ENCODE results near the gene GRIA3.
"Not testable (repeated sequence)": the region's sequence is repeated elsewhere in the genome, so short reads cannot be mapped to it uniquely, and the experiment has no call there.

Gene GRIA3

DNA sequence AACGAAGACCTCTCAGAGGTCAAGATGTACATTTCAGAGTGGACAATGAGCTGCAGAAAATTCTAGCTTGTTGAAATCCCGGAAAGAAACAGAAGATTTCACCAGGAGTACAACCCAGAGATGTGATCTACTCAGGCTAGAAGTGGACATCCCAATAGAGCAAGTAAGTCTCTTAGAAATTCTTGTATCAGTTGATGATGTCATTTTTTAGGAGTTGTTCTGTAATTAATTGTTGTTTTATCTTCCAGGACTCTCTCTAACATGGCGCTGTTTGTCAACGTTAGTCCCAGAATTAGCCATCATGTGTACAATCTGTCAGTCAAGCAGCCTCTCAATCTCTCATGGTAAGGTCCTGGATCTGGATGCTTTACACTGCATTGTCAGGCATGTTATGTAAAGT is 174.4 kb downstream of the GRIA3 start:
- TF ChIP-seq, protein P1, sequence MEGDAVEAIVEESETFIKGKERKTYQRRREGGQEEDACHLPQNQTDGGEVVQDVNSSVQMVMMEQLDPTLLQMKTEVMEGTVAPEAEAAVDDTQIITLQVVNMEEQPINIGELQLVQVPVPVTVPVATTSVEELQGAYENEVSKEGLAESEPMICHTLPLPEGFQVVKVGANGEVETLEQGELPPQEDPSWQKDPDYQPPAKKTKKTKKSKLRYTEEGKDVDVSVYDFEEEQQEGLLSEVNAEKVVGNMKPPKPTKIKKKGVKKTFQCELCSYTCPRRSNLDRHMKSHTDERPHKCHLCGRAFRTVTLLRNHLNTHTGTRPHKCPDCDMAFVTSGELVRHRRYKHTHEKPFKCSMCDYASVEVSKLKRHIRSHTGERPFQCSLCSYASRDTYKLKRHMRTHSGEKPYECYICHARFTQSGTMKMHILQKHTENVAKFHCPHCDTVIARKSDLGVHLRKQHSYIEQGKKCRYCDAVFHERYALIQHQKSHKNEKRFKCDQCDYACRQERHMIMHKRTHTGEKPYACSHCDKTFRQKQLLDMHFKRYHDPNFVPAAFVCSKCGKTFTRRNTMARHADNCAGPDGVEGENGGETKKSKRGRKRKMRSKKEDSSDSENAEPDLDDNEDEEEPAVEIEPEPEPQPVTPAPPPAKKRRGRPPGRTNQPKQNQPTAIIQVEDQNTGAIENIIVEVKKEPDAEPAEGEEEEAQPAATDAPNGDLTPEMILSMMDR (IDR thresholded peaks at IDR 0.05; ENCODE audit: low read depth, low read length, missing control alignments): no peak
- H3K4me3 ChIP-seq (replicated peaks; ENCODE audit: low read depth, low read length): no peak overlapping the region
- no peak for DNase-seq (ENCODE audit: extremely low read depth, low read depth)

DNA sequence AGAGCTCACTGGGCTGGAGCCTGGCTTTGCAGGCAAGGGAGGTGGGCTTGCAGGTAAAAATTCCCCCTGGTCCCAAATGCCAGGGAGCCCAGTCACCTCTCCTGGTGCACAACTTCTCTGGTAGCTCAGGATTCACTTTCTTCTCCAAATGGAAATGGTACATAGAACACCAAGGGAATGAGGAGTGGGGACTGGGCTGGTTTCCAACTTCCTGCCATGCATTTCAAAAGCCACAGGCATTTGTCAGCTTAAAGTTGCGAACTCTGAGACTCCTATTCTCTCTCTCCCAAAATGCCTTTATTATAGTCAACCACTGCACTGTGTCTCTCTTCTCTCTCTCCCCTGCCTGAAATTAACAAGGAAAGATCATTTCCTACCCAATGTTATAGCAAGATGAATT is 177.3 kb downstream of the GRIA3 start:
- TF ChIP-seq, protein P1 (IDR thresholded peaks at IDR 0.05; ENCODE audit: low read depth, low read length, missing control alignments): no peak
- DNase-seq (ENCODE audit: extremely low read depth, low read depth): no peak
- H3K4me3 ChIP-seq (replicated peaks; ENCODE audit: low read depth, low read length): no peak overlapping the region

DNA sequence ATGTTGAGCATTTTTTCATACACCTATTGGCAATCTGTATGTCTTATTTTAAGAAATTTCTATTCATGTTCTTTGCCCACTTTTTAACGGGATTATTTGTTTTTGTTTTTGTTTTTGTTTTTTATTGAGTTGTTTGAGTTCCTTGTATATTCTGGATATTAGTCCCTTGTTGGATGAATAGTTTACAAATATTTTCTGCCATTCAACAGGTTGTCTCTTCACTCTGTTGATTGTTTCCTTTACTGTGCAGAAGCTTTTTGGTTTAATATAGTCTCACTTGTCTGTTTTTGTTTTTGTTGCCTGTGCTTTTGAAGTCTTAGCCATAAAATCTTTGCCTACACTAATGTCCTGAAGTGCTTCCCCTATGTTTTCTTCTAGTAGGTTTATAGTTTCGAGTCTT is 202.1 kb downstream of the GRIA3 start:
- DNase-seq (ENCODE audit: extremely low read depth, low read depth); H3K4me3 ChIP-seq (replicated peaks; ENCODE audit: low read depth, low read length): not testable (repeated sequence)

DNA sequence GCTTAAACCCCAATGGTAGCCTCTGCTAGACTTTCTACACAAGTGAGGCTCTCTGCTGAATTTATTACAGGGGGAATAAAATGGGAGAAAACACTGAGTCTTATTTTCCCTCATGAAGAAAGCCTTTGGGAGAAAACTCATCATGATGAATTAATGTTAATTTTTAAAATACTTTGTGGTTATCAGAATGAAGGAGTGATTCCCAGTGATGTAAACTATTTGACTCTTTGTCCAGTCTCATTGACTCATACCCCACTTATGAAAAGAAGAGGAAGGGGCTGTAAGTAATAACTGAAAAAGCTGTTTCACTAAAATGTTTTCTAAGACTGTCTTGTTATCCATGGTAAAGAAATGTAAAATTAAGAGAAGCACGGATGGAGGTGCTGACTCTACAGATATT is 208.8 kb downstream of the GRIA3 start:
- TF ChIP-seq, protein P1 (IDR thresholded peaks at IDR 0.05; ENCODE audit: low read depth, low read length, missing control alignments): no peak
- no peak for DNase-seq (ENCODE audit: extremely low read depth, low read depth)
- H3K4me3 ChIP-seq (replicated peaks; ENCODE audit: low read depth, low read length): no peak overlapping the region

DNA sequence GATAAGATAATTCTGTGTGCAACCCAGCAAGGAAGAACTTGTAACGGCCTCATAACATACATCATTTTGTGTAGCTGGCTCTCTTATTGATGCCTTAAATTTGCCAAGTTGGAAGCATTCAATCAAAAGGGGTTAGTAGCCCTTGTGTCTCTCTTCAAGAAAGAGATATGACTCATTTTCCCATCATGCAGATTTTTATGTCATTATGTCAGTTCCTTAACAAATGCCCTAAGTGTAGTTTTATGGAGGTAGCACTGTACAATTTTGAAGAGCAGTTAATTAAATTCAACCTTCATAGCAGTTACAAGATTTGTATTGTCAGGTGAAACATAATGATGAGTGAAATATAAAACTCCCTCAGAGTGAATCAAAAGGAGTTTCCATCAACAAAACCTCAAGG is 215.6 kb downstream of the GRIA3 start:
- H3K4me3 ChIP-seq (replicated peaks; ENCODE audit: low read depth, low read length): no peak overlapping the region
- TF ChIP-seq, protein P1 (IDR thresholded peaks at IDR 0.05; ENCODE audit: low read depth, low read length, missing control alignments): no peak
- no peak for DNase-seq (ENCODE audit: extremely low read depth, low read depth)

DNA sequence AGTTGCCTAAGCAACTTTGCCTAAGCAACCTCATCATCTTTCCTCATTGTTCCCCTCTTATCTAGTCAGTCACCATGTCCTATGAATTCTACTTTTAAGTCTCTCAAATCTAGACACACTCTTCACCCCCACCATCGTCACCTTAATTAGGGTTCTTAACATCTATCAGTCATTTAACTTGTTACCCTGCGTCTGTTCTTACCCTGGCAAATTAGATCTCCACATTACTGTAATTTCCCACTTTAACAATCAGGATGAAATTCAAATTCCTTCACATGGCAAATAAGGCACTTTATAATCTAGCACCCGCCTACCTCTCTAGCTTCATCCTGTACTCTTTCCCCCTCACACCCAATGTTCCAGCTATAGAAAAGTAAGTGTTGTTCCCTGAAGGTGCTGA is 221.2 kb downstream of the GRIA3 start:
- no peak for DNase-seq (ENCODE audit: extremely low read depth, low read depth)
- TF ChIP-seq, protein P1 (IDR thresholded peaks at IDR 0.05; ENCODE audit: low read depth, low read length, missing control alignments): no peak
- H3K4me3 ChIP-seq (replicated peaks; ENCODE audit: low read depth, low read length): no peak overlapping the region

DNA sequence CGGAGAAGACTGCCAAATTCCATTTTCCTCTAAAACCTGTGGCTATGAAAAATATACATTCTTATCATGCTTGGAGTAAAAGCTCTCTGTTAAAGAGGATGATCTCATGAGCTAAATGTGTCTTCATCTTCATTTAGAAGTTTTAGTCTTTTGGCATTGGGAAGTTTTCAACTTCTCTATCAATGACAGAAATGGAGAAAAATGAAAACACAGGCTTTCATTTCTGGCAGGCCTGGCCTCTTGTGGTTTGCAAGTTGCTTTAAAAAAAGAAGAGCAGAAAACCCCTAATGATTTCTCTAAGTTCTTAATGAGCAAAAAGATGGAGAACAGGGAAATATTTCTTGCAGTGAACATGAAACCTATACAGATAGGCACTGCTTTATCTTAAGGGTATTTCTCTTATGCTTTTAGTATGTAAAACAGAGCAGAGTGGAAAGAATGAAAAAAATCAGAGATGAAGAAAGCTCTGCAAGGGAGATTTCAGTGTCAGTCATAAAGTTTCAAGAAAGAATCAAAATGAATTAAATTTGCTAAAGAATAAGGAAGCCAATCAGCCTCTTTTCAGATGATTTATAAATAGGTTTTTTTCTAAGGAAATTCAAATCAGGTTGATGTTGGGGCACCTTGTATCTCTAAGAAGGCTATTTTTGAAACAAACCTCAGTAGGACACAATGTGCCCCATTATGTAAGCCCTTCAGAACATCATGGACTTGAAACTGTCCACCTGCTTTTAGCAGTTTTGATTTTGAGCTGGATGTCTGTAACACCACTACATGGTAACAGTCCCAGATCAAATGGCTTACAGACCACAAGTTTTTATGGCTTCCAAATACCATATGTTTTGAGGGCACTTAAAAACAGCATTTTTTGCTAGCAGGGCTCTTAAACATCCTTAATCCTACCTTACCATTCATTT is 225.0 kb downstream of the GRIA3 start:
- TF ChIP-seq, protein P1 (IDR thresholded peaks at IDR 0.05; ENCODE audit: low read depth, low read length, missing control alignments): no peak
- no peak overlapping the region for H3K4me3 ChIP-seq (replicated peaks; ENCODE audit: low read depth, low read length)
- no peak for DNase-seq (ENCODE audit: extremely low read depth, low read depth)

Measured in HFF-Myc (cell line).